ENCODE results near the gene TPH1. TPM values are rescaled to one million over a fixed set of nuclear protein-coding genes. Genes with fewer than 3 reads are reported as not detected.
A peak's percentile ranks its signal among the peaks of the same experiment; 100 is the strongest.

Gene TPH1
- total and polyA plus RNA-seq, 9 of the 15 experiments (the other 6 are each of a cell fraction or from before 2014, with no cell fraction given), result 0.04 to 0.29 (median 0.17) TPM

DNA sequence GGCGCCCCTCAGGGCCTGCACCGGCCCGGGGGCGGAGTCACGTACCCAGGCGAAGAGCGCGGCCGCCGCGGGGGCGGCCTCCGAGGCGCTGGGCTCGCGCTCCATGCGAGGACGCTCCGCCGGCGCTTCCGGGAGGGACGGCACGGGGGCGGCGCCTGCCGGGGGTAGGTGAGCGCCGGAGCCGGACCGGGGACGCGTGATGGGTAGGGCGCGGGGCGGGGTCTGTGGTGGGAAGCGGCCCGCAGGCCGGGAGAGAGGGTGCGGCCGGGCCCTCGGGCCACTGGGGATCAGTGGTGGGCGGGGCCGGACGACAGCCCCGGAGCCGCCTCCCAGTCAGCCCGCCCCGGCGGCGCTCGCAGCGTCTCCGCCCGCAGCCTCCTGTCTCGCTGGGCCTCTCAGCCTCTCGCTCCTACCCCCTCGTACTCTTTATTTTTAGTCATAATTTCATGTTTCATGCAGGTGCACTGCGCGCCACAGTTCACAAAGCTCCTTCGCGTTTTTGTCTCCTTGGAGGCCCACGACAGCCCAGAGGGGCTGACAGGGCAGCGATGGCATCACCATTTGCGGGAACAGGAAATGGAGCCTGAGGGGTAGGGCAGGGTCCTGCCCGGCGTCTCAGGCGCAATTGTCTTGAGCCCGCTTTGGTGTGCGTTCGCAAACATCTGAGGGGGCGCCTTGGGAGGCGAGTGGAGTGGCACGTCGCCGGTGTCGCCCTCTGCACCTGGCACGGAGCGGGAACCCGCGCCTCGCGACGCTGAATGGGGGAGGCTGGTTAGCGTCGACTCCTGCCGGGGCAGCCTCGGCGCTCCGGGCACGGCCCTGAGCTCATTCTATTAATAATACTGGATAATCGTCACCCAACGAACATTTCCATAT, 32.9 kb downstream of the TPH1 start, which contains the start of gene SERGEF (continued):
- peak; percentile 55 for TF ChIP-seq RB1 (IDR thresholded peaks at IDR 0.05; ENCODE audit: low read depth)
- TF ChIP-seq RFX1 (IDR thresholded peaks at IDR 0.05), result no peak
- no peak for TF ChIP-seq SMC3 (conservative IDR thresholded peaks at IDR 0.05; ENCODE audit: insufficient read depth, low read depth, low read length)
- no peak for TF ChIP-seq CBFA2T3 (IDR thresholded peaks at IDR 0.05)
- TF ChIP-seq, protein P1, sequence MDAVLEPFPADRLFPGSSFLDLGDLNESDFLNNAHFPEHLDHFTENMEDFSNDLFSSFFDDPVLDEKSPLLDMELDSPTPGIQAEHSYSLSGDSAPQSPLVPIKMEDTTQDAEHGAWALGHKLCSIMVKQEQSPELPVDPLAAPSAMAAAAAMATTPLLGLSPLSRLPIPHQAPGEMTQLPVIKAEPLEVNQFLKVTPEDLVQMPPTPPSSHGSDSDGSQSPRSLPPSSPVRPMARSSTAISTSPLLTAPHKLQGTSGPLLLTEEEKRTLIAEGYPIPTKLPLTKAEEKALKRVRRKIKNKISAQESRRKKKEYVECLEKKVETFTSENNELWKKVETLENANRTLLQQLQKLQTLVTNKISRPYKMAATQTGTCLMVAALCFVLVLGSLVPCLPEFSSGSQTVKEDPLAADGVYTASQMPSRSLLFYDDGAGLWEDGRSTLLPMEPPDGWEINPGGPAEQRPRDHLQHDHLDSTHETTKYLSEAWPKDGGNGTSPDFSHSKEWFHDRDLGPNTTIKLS (IDR thresholded peaks at IDR 0.05; ENCODE audit: borderline replicate concordance, low read depth), result peak; percentile 29; the same call in 1 of the 2 replicates
- TF ChIP-seq, protein P2, sequence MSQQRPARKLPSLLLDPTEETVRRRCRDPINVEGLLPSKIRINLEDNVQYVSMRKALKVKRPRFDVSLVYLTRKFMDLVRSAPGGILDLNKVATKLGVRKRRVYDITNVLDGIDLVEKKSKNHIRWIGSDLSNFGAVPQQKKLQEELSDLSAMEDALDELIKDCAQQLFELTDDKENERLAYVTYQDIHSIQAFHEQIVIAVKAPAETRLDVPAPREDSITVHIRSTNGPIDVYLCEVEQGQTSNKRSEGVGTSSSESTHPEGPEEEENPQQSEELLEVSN (IDR thresholded peaks at IDR 0.05; ENCODE audit: borderline replicate concordance in 1 of 2, extremely low read depth in 1 of 2, insufficient read depth in 1 of 2, insufficient read length in 1 of 2, low read depth in 1 of 2, low read length in 1 of 2, poor library complexity in 1 of 2, severe bottlenecking in 1 of 2), result peak; percentile 55 to 84
- TF ChIP-seq TFAM (CRISPR knock-in tag; conservative IDR thresholded peaks at IDR 0.05), result no peak
- no peak for TF ChIP-seq IRF2 (CRISPR knock-in tag; IDR thresholded peaks at IDR 0.05)
- TF ChIP-seq, protein P3, sequence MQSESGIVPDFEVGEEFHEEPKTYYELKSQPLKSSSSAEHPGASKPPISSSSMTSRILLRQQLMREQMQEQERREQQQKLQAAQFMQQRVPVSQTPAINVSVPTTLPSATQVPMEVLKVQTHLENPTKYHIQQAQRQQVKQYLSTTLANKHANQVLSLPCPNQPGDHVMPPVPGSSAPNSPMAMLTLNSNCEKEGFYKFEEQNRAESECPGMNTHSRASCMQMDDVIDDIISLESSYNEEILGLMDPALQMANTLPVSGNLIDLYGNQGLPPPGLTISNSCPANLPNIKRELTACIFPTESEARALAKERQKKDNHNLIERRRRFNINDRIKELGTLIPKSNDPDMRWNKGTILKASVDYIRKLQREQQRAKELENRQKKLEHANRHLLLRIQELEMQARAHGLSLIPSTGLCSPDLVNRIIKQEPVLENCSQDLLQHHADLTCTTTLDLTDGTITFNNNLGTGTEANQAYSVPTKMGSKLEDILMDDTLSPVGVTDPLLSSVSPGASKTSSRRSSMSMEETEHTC (IDR thresholded peaks at IDR 0.05), result no peak
- no peak for TF ChIP-seq TAF7 (tag; IDR thresholded peaks at IDR 0.05)
- TF ChIP-seq RHOXF2B (CRISPR knock-in tag; conservative IDR thresholded peaks at IDR 0.05), result no peak
- TF ChIP-seq, protein P4, sequence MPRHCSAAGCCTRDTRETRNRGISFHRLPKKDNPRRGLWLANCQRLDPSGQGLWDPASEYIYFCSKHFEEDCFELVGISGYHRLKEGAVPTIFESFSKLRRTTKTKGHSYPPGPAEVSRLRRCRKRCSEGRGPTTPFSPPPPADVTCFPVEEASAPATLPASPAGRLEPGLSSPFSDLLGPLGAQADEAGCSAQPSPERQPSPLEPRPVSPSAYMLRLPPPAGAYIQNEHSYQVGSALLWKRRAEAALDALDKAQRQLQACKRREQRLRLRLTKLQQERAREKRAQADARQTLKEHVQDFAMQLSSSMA (CRISPR knock-in tag; IDR thresholded peaks at IDR 0.05), result no peak
- peak; percentile 97 for TF ChIP-seq CTBP1 (IDR thresholded peaks at IDR 0.05; ENCODE audit: borderline replicate concordance)
- TF ChIP-seq TBP (optimal IDR thresholded peaks at IDR 0.05; ENCODE audit: low read depth, low read length), result peak; percentile 45
- TF ChIP-seq JUND (IDR thresholded peaks at IDR 0.05; ENCODE audit: borderline replicate concordance, low read depth, low read length), result no peak
- TF ChIP-seq JUND (tag; IDR thresholded peaks at IDR 0.05; ENCODE audit: borderline replicate concordance, low read depth, low read length), result no peak
- TF ChIP-seq, protein P5, sequence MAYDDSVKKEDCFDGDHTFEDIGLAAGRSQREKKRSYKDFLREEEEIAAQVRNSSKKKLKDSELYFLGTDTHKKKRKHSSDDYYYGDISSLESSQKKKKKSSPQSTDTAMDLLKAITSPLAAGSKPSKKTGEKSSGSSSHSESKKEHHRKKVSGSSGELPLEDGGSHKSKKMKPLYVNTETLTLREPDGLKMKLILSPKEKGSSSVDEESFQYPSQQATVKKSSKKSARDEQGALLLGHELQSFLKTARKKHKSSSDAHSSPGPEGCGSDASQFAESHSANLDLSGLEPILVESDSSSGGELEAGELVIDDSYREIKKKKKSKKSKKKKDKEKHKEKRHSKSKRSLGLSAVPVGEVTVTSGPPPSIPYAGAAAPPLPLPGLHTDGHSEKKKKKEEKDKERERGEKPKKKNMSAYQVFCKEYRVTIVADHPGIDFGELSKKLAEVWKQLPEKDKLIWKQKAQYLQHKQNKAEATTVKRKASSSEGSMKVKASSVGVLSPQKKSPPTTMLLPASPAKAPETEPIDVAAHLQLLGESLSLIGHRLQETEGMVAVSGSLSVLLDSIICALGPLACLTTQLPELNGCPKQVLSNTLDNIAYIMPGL (CRISPR knock-in tag; IDR thresholded peaks at IDR 0.05), result 0 out of 2 replicates have a peak, but pooled peaks have one; percentile 19
- no peak for TF ChIP-seq POLR2H (tag; IDR thresholded peaks at IDR 0.05; ENCODE audit: low read depth)
- no peak for TF ChIP-seq ZNF124 (CRISPR knock-in tag; IDR thresholded peaks at IDR 0.05)
- no peak for TF ChIP-seq KLF16 (IDR thresholded peaks at IDR 0.05)
